Ishikawa (cell line): ENCODE measurements around the gene SAP25.

Experiments used
- CEBPB ChIP-seq: IDR thresholded peaks from 2 replicates; pipeline ENCODE4 v1.6.1; 2012
- CREB1 ChIP-seq: IDR thresholded peaks from 2 replicates; pipeline ENCODE4 v1.6.1; 2012; ENCODE audit warnings: low read depth
- EGR1 ChIP-seq: IDR thresholded peaks from 2 replicates; pipeline ENCODE4 v1.6.1; 2012
- EP300 ChIP-seq: IDR thresholded peaks from 2 replicates; pipeline ENCODE4 v1.6.1; 2012; ENCODE audit warnings: borderline replicate concordance
- FOXM1 ChIP-seq: IDR thresholded peaks from 2 replicates; pipeline ENCODE4 v1.6.1; 2012; ENCODE audit warnings: low read depth, borderline replicate concordance
- NFIC ChIP-seq: IDR thresholded peaks from 2 replicates; pipeline ENCODE4 v1.6.1; 2012
- RAD21 ChIP-seq: IDR thresholded peaks from 2 replicates; pipeline ENCODE4 v1.6.1; 2012; ENCODE audit warnings: low read depth
- TAF1 ChIP-seq: IDR thresholded peaks from 2 replicates; pipeline ENCODE4 v1.6.1; 2012; ENCODE audit warnings: low read depth, mild to moderate bottlenecking
- TCF12 ChIP-seq: IDR thresholded peaks from 2 replicates; pipeline ENCODE4 v1.6.1; 2012; ENCODE audit warnings: low read depth
- TEAD4 ChIP-seq: IDR thresholded peaks from 2 replicates; pipeline ENCODE4 v1.6.1; 2012
- YY1 ChIP-seq: IDR thresholded peaks from 2 replicates; pipeline ENCODE4 v1.6.1; 2012; ENCODE audit warnings: low read depth
- ZBTB7A ChIP-seq: IDR thresholded peaks from 2 replicates; pipeline ENCODE4 v1.6.1; 2012; ENCODE audit warnings: low read depth
- TF ChIP-seq, protein P1 (sequence below): IDR thresholded peaks from 2 replicates; pipeline ENCODE4 v1.6.1; 2012
- TF ChIP-seq, protein P2 (sequence below): IDR thresholded peaks from 2 replicates; pipeline ENCODE4 v1.6.1; 2012; ENCODE audit warnings: low read depth, mild to moderate bottlenecking
- TF ChIP-seq, protein P3 (sequence below): IDR thresholded peaks from 2 replicates; pipeline ENCODE4 v1.6.1; 2012

The SAP25 gene

DNA sequence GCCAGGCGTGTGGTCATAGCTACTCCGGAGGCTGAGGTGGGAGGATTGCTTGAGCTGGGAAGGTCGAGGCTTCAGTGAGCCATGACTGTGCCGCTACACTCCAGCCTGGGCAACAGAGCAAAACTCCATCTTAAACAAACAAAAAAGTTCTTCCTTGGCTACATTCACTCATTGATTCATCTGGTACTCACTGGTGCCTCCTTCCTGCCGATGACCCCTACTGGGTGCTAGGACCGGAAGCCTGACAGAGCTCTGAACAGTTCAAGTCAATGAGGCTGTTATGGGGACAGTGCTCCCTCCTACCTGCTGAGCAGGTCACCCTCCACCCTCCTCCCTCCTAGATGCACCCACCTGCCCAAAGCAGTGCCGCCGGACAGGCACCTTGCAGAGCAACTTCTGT, 33.4 kb upstream of the SAP25 start:
- no peak for TF ChIP-seq CEBPB
- no peak for TF ChIP-seq TAF1
- no peak for TF ChIP-seq EP300
- no peak for TF ChIP-seq FOXM1
- TF ChIP-seq, protein P1, sequence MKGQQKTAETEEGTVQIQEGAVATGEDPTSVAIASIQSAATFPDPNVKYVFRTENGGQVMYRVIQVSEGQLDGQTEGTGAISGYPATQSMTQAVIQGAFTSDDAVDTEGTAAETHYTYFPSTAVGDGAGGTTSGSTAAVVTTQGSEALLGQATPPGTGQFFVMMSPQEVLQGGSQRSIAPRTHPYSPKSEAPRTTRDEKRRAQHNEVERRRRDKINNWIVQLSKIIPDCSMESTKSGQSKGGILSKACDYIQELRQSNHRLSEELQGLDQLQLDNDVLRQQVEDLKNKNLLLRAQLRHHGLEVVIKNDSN = no peak
- no peak for TF ChIP-seq EGR1
- no peak for TF ChIP-seq TEAD4
- TF ChIP-seq YY1 = no peak
- TF ChIP-seq RAD21 = no peak
- TF ChIP-seq, protein P2, sequence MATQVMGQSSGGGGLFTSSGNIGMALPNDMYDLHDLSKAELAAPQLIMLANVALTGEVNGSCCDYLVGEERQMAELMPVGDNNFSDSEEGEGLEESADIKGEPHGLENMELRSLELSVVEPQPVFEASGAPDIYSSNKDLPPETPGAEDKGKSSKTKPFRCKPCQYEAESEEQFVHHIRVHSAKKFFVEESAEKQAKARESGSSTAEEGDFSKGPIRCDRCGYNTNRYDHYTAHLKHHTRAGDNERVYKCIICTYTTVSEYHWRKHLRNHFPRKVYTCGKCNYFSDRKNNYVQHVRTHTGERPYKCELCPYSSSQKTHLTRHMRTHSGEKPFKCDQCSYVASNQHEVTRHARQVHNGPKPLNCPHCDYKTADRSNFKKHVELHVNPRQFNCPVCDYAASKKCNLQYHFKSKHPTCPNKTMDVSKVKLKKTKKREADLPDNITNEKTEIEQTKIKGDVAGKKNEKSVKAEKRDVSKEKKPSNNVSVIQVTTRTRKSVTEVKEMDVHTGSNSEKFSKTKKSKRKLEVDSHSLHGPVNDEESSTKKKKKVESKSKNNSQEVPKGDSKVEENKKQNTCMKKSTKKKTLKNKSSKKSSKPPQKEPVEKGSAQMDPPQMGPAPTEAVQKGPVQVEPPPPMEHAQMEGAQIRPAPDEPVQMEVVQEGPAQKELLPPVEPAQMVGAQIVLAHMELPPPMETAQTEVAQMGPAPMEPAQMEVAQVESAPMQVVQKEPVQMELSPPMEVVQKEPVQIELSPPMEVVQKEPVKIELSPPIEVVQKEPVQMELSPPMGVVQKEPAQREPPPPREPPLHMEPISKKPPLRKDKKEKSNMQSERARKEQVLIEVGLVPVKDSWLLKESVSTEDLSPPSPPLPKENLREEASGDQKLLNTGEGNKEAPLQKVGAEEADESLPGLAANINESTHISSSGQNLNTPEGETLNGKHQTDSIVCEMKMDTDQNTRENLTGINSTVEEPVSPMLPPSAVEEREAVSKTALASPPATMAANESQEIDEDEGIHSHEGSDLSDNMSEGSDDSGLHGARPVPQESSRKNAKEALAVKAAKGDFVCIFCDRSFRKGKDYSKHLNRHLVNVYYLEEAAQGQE = no peak
- TF ChIP-seq ZBTB7A = no peak
- no peak for TF ChIP-seq TCF12

DNA sequence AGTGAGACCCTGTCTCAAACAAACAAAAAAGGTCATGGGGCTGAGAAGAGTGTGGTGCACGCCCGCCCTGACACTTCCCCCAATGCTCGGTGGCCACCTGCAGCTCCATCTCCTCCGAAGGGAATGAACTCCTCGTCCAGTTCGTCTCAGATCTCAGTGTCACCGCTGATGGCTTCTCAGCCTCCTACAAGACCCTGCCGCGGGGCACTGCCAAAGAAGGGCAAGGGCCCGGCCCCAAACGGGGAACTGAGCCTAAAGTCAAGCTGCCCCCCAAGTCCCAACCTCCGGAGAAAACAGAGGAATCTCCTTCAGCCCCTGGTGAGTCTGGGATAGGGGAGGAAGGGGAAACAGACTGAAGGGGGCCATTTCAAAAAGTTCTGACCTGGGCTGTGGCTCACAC, 32.6 kb upstream of the SAP25 start:
- TF ChIP-seq, protein P1 = no peak
- TF ChIP-seq CEBPB (no peak), YY1 (no peak), TAF1 (no peak), NFIC (no peak), CREB1 (no peak), TCF12 (no peak), RAD21 (no peak), EP300 (no peak)

DNA sequence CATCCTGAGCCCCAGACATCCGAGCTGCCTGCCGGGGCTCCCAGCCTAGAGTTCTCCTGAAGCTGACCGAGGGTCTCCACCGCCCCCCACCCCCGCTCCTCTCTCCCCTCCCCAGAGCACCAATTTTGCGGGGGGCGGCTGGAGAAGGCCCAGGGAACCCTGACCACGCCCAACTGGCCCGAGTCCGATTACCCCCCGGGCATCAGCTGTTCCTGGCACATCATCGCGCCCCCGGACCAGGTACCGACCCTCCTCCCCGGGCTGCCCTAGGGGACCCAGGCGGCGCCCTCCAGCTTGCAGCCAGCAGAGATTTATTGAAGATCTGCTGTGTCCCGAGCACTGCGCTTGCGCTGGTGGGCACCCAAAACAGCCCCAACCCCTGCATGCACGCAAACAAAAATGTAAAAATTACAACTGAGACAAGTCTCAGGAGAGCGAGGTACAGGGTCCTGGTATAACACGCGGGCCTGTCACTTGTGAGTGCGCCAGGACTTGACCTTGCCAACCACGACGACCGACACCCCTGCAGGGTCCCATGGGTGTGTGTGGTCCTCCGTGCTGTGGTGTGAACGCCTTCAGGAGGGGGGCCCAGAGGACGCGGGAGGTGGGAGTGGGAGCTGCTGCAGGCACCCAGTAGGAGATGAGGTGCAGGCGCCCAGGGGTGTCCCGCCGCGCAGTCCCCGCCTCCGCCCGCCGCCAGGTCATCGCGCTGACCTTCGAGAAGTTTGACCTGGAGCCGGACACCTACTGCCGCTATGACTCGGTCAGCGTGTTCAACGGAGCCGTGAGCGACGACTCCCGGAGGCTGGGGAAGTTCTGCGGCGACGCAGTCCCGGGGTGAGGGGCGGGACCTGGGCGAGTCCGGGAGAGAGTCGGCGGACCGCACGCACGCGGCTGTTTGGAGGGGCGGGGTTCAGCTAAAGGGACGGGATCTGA, 31.5 kb upstream of the SAP25 start:
- TF ChIP-seq RAD21 (no peak), ZBTB7A (peak; percentile 16; the same call in 1 of the 2 replicates), NFIC (no peak)

DNA sequence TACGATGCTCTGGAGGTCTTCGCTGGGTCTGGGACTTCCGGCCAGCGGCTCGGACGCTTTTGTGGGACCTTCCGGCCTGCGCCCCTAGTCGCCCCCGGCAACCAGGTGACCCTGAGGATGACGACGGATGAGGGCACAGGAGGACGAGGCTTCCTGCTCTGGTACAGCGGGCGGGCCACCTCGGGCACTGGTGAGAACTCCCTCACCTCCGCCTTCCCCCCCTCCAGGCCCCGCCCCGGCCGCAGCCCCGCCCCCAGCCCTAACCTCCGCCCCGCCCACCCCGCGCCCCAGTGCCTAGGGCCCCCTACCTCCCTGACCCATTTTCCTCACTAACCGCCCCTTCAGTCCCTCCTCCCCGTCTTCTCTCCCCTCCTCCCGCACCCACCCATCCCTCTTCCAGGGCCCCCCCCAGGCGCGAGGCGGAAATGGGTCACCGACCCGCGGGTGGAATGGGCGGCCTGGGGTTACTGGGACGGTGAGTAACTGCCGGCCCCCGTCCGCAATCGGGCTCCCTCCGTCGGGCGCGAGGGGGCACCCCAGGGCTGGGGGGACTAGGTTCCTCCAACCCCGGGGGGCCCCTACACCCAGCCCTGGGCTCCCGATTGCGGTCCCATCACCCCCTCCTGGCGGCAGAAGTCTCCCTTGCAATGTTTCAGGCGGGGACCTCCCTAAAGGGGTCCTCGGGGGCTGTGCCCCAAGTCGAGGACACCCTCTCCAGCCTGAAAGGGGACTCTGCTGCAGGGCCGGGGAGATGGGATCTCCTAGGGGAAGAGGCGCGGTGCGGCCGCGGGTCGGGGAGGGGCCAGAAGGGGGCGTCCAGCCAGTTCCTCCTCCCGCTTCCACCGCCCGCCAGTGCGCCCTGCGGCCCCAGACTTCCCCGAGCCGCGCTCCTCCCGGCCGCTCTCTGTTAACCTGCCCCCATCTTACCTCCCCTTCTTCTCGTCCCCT, 30.6 kb upstream of the SAP25 start:
- TF ChIP-seq YY1 = no peak
- TF ChIP-seq EGR1 = no peak
- peak; percentile 87; the same call in 1 of the 2 replicates for TF ChIP-seq ZBTB7A
- TF ChIP-seq, protein P1 = no peak
- TF ChIP-seq, protein P2 = no peak
- TF ChIP-seq CEBPB = no peak
- peak; percentile 19; the same call in 1 of the 2 replicates for TF ChIP-seq TAF1
- TF ChIP-seq, protein P3, sequence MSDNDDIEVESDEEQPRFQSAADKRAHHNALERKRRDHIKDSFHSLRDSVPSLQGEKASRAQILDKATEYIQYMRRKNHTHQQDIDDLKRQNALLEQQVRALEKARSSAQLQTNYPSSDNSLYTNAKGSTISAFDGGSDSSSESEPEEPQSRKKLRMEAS = no peak; the same call in none of the 2 replicates
- TF ChIP-seq RAD21 = no peak
- TF ChIP-seq EP300 = no peak

DNA sequence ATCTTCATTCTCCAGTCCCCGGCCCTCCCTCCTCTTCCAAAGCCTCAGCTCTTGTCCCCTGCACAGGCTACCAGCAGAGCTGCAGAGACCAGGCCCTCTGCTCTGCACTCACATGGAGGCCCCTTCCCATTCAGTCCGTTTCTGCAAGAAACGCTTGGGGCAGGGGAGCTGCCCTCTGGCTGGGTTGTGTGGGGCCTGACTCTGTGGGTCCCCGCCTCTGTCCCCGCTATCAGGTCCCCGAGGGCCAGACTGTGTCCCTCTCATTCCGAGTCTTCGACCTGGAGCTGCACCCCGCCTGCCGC, 30.0 kb upstream of the SAP25 start:
- TF ChIP-seq, protein P3 = 0 out of 2 replicates have a peak, but pooled peaks have one; percentile 29
- no peak for TF ChIP-seq TAF1
- TF ChIP-seq RAD21 = no peak
